Epithelial cell of esophagus (primary cell): ENCODE results near the gene TMEM43.
A peak's percentile ranks its signal among the peaks of the same experiment; 100 is the strongest.
"Not testable (repeated sequence)": the region's sequence is repeated elsewhere in the genome, so short reads cannot be mapped to it uniquely, and the experiment has no call there.

Experiments used
- DNase-seq: peaks from one replicate; pipeline ENCODE4 v3.0.0; 2010; ENCODE audit warnings: low read depth
- H3K4me3 ChIP-seq: 2 replicates; pipeline ENCODE4 v1.5.1; 2011; ENCODE audit warnings: mild to moderate bottlenecking, low read length, control low read depth
- CTCF ChIP-seq: IDR thresholded peaks from 2 replicates; pipeline ENCODE4 v1.5.1; 2011; ENCODE audit warnings: low read depth, mild to moderate bottlenecking, low read length, control low read depth, inconsistent platforms; ENCODE audit not compliant: insufficient read depth; ENCODE audit errors: missing control alignments

Gene TMEM43

GRCh38 chr3:14096742-14097141 lies 28.1 kb upstream of the TMEM43 start:
- no peak overlapping the region for H3K4me3 ChIP-seq
- no peak for DNase-seq
- no peak for TF ChIP-seq CTCF

GRCh38 chr3:14097616-14098391 lies 27.0 kb upstream of the TMEM43 start:
- no peak overlapping the region for H3K4me3 ChIP-seq
- no peak for TF ChIP-seq CTCF
- no peak for DNase-seq

- not testable (repeated sequence) for DNase-seq, H3K4me3 ChIP-seq
Measured at GRCh38 chr3:14109821-14110220, 15.0 kb upstream of the TMEM43 start.

- H3K4me3 ChIP-seq = no peak overlapping the region
Measured at GRCh38 chr3:14110699-14111098, 14.2 kb upstream of the TMEM43 start.

GRCh38 chr3:14113965-14114635 lies 10.8 kb upstream of the TMEM43 start:
- peak; percentile 37 for TF ChIP-seq CTCF
- no peak overlapping the region for H3K4me3 ChIP-seq
- peak; percentile 44 for DNase-seq

More at GRCh38 chr3:14110699-14111098, 14.2 kb upstream of the TMEM43 start:
- TF ChIP-seq CTCF = no peak
- DNase-seq = peak; percentile 50

- no peak overlapping the region for H3K4me3 ChIP-seq
- TF ChIP-seq CTCF = no peak
Measured at GRCh38 chr3:14117468-14118399, 7.1 kb upstream of the TMEM43 start.

More at GRCh38 chr3:14117468-14118399, 7.1 kb upstream of the TMEM43 start:
- no peak for DNase-seq
